Mucosa of stomach (tissue), 1 donor: ENCODE data around the gene UBE2O.
"Not testable (repeated sequence)": the region's sequence is repeated elsewhere in the genome, so short reads cannot be mapped to it uniquely, and the experiment has no call there.

Experiments used
- H3K27me3 ChIP-seq: one replicate; pipeline ENCODE4 v1.7.0; 2013; ENCODE audit warnings: mild to moderate bottlenecking, low read length; ENCODE audit not compliant: control insufficient read depth, insufficient read depth
- H3K36me3 ChIP-seq: one replicate; pipeline ENCODE4 v1.7.0; 2013; ENCODE audit warnings: low read length; ENCODE audit not compliant: control insufficient read depth, insufficient read depth
- H3K4me1 ChIP-seq: one replicate; pipeline ENCODE4 v1.7.0; 2013; ENCODE audit warnings: mild to moderate bottlenecking, low read length; ENCODE audit not compliant: control insufficient read depth, insufficient read depth
- H3K4me3 ChIP-seq: one replicate; pipeline ENCODE4 v1.7.0; 2013; ENCODE audit warnings: low read length
- H3K9ac ChIP-seq: one replicate; pipeline ENCODE4 v1.7.0; 2013; ENCODE audit warnings: mild to moderate bottlenecking, low read length, moderate library complexity
- H3K9me3 ChIP-seq: one replicate; pipeline ENCODE4 v1.7.0; 2013; ENCODE audit warnings: mild to moderate bottlenecking, low read length, moderate library complexity; ENCODE audit not compliant: control insufficient read depth
- donor health status: Pancreatic carcinoma.

Gene UBE2O

DNA sequence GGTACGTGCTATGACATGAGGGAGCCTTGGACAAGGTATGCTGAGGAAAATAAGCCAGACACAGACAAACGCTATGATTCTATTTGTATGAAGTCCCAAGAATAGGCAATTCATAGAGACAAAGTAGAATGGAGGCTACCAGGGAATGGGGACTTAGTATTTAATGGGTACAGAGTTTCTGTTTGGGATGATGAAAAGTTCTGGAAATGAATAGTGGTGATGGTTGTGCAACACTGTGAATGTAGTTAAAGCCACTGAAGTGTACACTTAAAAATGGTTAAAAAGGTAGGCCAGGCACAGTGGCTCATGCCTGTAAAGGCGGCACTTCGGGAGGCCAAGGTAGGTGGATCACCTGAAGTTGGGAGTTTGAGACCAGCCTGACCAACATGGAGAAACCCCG lies 102.5 kb downstream of the UBE2O start:
- Histone ChIP-seq H3K4me1 (no peaks in the 10 kb centered on the region), H3K9me3 (no peaks in the 10 kb centered on the region), H3K36me3 (no peaks in the 10 kb centered on the region), H3K4me3 (no peak overlapping the region), H3K9ac (no peak overlapping the region), H3K27me3 (no peaks in the 10 kb centered on the region)

DNA sequence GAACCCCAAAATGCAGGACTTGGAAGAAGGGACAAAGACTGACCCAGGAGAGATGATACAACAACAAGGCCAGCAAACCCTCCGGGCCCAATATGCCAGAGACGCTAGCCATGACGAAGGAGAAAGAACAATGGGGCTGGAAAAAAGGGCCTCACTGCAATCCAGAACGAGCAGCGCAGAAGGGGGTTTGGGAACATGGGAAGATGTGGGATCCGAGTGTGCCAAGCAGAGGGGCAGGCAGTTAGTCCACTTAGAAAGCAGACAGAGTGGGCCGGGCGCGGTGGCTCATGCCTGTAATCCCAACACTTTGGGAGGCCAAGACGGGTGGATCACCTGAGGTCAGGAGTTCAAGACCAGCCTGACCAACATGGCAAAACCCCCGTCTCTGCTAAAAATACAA lies 106.0 kb downstream of the UBE2O start:
- H3K4me1 ChIP-seq, H3K9me3 ChIP-seq, H3K36me3 ChIP-seq, H3K4me3 ChIP-seq, H3K9ac ChIP-seq, H3K27me3 ChIP-seq: not testable (repeated sequence)

DNA sequence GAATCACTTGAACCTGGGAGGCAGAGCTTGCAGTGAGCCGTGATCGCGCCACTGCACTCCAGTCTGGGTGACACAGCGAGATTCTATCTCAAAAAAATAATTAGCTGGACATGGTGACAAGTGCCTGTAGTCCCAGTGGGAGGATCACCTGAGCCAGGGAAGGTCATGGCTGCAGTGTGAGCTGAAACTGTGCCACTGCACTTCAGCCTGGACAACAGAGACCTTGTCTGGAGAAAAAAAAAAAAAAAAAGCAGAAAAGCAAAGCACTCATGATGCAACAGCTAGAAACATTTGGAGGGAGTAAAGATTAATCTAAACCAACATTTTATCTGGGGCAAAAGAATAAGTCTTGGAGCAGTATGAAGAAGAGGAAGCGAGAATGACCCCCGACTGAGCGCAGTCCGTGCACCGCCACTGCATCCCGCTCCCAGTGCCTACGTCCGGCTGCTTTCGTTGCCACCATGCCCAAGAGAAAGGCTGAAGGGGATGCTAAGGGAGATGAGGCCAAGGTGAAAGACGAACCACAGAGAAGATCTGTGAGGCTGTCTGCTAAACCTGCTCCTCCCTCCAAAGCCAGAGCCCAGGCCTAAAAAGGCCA lies 107.5 kb downstream of the UBE2O start:
- H3K9ac ChIP-seq, result no peak overlapping the region

DNA sequence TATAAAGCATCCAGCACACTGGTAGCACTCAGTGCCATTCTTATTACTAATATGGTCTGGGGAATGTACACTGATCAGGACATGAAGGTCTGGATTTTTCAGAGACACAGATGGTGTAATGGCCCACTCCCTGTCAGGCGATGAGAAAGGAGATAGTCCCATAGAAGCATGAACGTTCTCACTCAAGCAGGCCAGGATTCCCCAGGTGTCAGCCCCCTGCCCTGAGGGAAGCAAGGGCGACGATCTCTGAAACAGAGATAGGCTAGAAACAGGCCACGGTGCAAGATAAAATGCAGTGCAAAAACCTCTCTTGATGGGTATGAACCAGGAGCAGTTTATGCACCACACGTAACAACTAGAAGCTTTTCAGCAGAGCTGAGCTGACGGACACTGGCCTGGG lies 109.8 kb downstream of the UBE2O start:
- Histone ChIP-seq H3K9ac (no peak overlapping the region), H3K27me3 (no peaks in the 10 kb centered on the region), H3K36me3 (no peaks in the 10 kb centered on the region), H3K4me3 (no peak overlapping the region), H3K4me1 (no peaks in the 10 kb centered on the region), H3K9me3 (no peaks in the 10 kb centered on the region)

More for the DNA sequence above, 107.5 kb downstream of the UBE2O start:
- H3K36me3 ChIP-seq, result no peaks in the 10 kb centered on the region
- no peak overlapping the region for H3K4me3 ChIP-seq
- no peaks in the 10 kb centered on the region for H3K27me3 ChIP-seq
- no peaks in the 10 kb centered on the region for H3K4me1 ChIP-seq
- H3K9me3 ChIP-seq, result no peaks in the 10 kb centered on the region

DNA sequence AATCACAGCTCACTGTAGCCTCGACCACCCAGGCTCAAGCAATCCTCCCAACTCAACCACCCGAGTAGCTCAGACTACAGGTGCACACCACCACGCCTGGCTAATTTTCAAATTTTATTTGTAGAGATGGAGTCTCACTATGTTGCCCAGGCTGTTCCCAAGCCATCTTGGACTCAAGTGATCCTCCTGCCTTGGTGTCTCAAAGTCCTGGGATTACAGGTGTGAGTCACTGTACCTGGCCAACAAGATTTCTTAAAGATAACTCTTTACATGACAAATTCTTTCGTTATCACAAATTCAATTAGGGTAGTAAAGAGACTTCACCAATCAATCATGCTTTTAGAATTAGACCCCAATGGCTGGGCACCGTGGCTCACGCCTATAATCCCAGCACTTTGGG lies 111.7 kb downstream of the UBE2O start:
- no peak overlapping the region for H3K4me3 ChIP-seq
- no peaks in the 10 kb centered on the region for H3K4me1 ChIP-seq
- H3K36me3 ChIP-seq, result no peaks in the 10 kb centered on the region
- H3K27me3 ChIP-seq, result no peaks in the 10 kb centered on the region
- H3K9me3 ChIP-seq, result no peaks in the 10 kb centered on the region
- H3K9ac ChIP-seq, result no peak overlapping the region
